Ascending aorta (tissue), 2 donors: ENCODE data around the gene NCCRP1. TPM values are rescaled to one million over a fixed set of nuclear protein-coding genes. Genes with fewer than 3 reads are reported as not detected.
"Not testable (repeated sequence)": the region's sequence is repeated elsewhere in the genome, so short reads cannot be mapped to it uniquely, and the experiment has no call there.

Source experiments
- DNase-seq, 2 donors: peaks; one replicate each; pipeline ENCODE4 v3.0.0-alpha.2; 2019; ENCODE audit warnings: low spot score in 2 of 2
- H3K27ac ChIP-seq, 2 donors: fragments of 200-600 bp; sonication (generic); one replicate each; pipeline ENCODE4 v1.5.1; 2016 to 2017; ENCODE audit warnings: mild to moderate bottlenecking in 1 of 2
- H3K27me3 ChIP-seq: fragments of 200-600 bp; sonication (generic); one replicate; pipeline ENCODE4 v1.5.1; 2017
- H3K36me3 ChIP-seq, 2 donors: fragments of 200-600 bp; sonication (generic); one replicate each; pipeline ENCODE4 v1.5.1; 2016
- H3K4me1 ChIP-seq, 2 donors: fragments of 200-600 bp; sonication (generic); one replicate each; pipeline ENCODE4 v1.5.1; 2016 to 2017; ENCODE audit warnings: mild to moderate bottlenecking in 1 of 2
- H3K4me3 ChIP-seq, 2 donors: fragments of 200-600 bp; sonication (generic); one replicate each; pipeline ENCODE4 v1.5.1; 2016 to 2017; ENCODE audit warnings: mild to moderate bottlenecking in 1 of 2
- H3K9me3 ChIP-seq, 2 donors: fragments of 200-600 bp; sonication (generic); one replicate each; pipeline ENCODE4 v1.5.1; 2016
- CTCF ChIP-seq, 3 experiments: fragments of 200-600 bp in 2 of 3; fragments of 450-650 bp in 1 of 3; sonication (generic) in 2 of 3; IDR thresholded peaks; one replicate each; pipeline ENCODE4 v1.5.1; 2016 to 2019; ENCODE audit warnings: antibody characterized with exemption in 3 of 3, mild to moderate bottlenecking in 1 of 3, moderate library complexity in 1 of 3
- intact Hi-C: fragments of 100-400 bp; cut with DNase I; formaldehyde crosslinking; loops from one replicate; pipeline ENCODE4 v1.15.1; 2023
- total RNA-seq: library from RNA; depleted of rRNA; stranded (reverse); fragments of >200 nt; gene quantifications from one replicate; pipeline ENCODE4 v1.1.0, GENCODE V29; 2016

NCCRP1 gene
- total RNA-seq, 1 donor from 2014 or later, result not detected

DNA sequence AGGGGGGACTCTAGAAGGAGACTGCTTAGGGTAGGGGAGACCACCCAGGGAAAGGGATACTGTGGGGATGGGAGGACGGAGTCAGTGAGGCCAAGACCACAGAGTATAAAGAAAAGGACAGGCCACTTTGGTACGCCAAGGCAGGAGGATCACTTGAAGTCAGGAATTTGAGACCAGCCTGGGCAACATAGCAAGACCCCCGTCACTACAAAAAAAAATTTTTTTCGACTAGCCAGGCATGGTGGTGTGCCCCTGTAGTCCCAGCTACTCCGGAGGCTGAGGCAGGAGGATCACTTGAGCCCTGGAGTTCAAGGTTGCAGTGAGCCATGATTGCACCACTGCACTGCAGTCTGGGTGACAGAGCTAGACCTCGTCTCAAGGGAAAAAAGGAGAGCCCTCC is 41.4 kb downstream of the NCCRP1 start:
- intact Hi-C loops, result no loop called here
- Histone ChIP-seq H3K36me3 (no peaks in the 10 kb centered on the region), H3K27me3 (no peaks in the 10 kb centered on the region), H3K4me3 (no peak overlapping the region), H3K4me1 (no peaks in the 10 kb centered on the region), H3K27ac (no peak overlapping the region), H3K9me3 (no peaks in the 10 kb centered on the region)
- no peak for DNase-seq
- no peak for TF ChIP-seq CTCF (IDR thresholded peaks at IDR 0.05)

DNA sequence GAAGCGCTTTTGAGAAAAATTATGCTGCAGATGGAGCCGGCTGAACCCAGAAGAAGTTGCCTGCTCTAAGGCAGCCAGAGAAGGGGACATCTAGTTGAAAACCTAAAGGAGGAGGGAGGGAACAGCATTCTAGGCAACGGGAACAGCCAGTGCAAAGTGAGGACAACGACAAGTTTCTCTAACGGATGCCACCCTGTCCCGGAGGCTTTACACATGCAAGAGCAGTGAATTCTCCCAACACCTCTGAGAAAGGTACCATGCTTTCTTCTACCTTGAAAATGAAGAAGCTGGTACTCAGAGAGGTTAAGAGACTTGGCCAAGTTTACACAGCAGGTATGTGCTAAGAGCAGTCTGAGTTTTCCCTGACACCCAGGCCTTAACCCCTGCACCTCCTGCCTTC is 42.2 kb downstream of the NCCRP1 start:
- Histone ChIP-seq H3K27ac (no peak overlapping the region), H3K4me1 (no peaks in the 10 kb centered on the region), H3K36me3 (no peaks in the 10 kb centered on the region), H3K9me3 (no peaks in the 10 kb centered on the region), H3K4me3 (no peak overlapping the region), H3K27me3 (no peaks in the 10 kb centered on the region)
- DNase-seq, result no peak
- TF ChIP-seq CTCF (IDR thresholded peaks at IDR 0.05), result no peak
- intact Hi-C loops, result no loop called here

- no peak overlapping the region for H3K4me3 ChIP-seq
- no peak for TF ChIP-seq CTCF (IDR thresholded peaks at IDR 0.05)
These were observed 43.7 kb downstream of the NCCRP1 start for GRCh38 chr19:39240421-39240820.

DNA sequence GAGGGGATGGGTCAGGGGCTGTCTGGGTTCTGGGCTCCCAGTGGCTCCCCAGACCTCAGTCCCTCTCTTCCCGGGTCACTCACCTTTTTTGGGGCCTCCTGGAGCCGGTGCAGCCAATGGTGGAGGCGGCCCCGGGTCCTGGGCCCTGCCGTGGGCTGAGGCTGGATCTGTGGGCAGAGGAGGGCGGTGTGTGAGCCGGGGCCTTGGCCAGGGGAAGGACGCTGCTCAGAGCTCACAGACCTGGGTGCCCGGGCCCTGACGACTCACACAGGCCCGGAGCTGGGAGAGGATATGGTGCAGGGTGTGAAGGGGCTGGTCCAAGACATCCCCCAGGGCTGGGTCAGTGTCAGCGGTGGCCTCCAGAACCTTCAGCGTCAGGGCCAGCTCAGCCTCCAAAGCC is 47.0 kb downstream of the NCCRP1 start:
- H3K4me1 ChIP-seq, H3K9me3 ChIP-seq, H3K36me3 ChIP-seq, H3K27ac ChIP-seq, DNase-seq, H3K4me3 ChIP-seq, intact Hi-C loops: not testable (repeated sequence)
- H3K27me3 ChIP-seq, result peaks cover 12% of the 10 kb centered on the region

More at GRCh38 chr19:39240421-39240820, 43.7 kb downstream of the NCCRP1 start:
- no peak for DNase-seq
- no peaks in the 10 kb centered on the region for H3K27me3 ChIP-seq
- H3K9me3 ChIP-seq, result no peaks in the 10 kb centered on the region
- no peaks in the 10 kb centered on the region for H3K36me3 ChIP-seq
- H3K4me1 ChIP-seq, result no peaks in the 10 kb centered on the region
- intact Hi-C loops, result no loop called here
- no peak overlapping the region for H3K27ac ChIP-seq

- intact Hi-C loops, result not testable (repeated sequence)
These were observed 47.8 kb downstream of the NCCRP1 start, which contains the start of gene IFNL3 for GRCh38 chr19:39244410-39245100. TSS of gene IFNL3 (minus strand) at chr19:39245006. CDS start at chr19:39244967, 39 bp downstream.

DNA sequence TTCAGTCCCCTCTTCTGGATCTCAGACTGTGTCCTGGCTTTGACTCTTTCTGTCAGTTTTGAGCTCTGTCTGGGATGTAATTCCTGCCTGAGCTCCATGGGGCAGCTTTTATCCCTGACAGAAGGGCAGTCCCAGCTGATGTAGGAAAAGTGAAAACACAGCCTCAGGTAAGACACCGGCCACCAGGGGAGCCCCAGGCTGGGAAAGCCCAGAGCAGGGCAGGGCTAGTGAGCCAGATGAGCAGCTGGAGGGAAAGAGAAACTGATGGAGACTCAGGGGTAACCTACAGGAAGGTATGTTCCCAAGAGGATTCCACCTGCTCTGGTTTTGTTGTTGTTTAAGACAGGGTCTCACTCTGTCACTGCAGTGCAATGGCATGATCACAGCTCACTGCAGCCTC is 48.4 kb downstream of the NCCRP1 start:
- DNase-seq, H3K4me3 ChIP-seq, intact Hi-C loops, H3K27ac ChIP-seq, H3K4me1 ChIP-seq, H3K9me3 ChIP-seq, H3K36me3 ChIP-seq: not testable (repeated sequence)
- peaks cover 12% of the 10 kb centered on the region for H3K27me3 ChIP-seq

More at GRCh38 chr19:39244410-39245100, 47.8 kb downstream of the NCCRP1 start, which contains the start of gene IFNL3:
- H3K4me3 ChIP-seq, H3K4me1 ChIP-seq, H3K27ac ChIP-seq, DNase-seq, H3K36me3 ChIP-seq, H3K9me3 ChIP-seq: not testable (repeated sequence)
- peaks cover 12% of the 10 kb centered on the region for H3K27me3 ChIP-seq

GRCh38 chr19:39246951-39247669 is 50.3 kb downstream of the NCCRP1 start:
- DNase-seq, result no peak
- no peaks in the 10 kb centered on the region for H3K4me1 ChIP-seq
- H3K27me3 ChIP-seq, result peaks cover 12% of the 10 kb centered on the region
- H3K36me3 ChIP-seq, result no peaks in the 10 kb centered on the region
- intact Hi-C loops, result no loop called here
- TF ChIP-seq CTCF (IDR thresholded peaks at IDR 0.05), result no peak
- no peaks in the 10 kb centered on the region for H3K9me3 ChIP-seq
- no peak overlapping the region for H3K27ac ChIP-seq
- H3K4me3 ChIP-seq, result peak overlapping the region; percentile 7 to 27
